GM21381 (cell line): ENCODE results near the gene TNNT3.

Source experiments
- ATAC-seq: cut with Tn5 transposase; IDR thresholded peaks from one replicate; pipeline ENCODE4 v1.9.1; 2021; ENCODE audit warnings: mild to moderate bottlenecking, moderate library complexity; ENCODE audit not compliant: unreplicated experiment

Gene TNNT3

GRCh38 chr11:1982873-1983600 lies 63.5 kb downstream of the TNNT3 start:
- ATAC-seq, result no peak

- no peak for ATAC-seq
Measured at GRCh38 chr11:1983601-1983961, 64.1 kb downstream of the TNNT3 start.

GRCh38 chr11:1987024-1987423 lies 67.5 kb downstream of the TNNT3 start:
- no peak for ATAC-seq

GRCh38 chr11:1988174-1988573 lies 68.7 kb downstream of the TNNT3 start:
- ATAC-seq, result no peak
